SK-N-SH treated with all-trans-retinoic acid at 6 μM for 48 hours (cell line): ENCODE measurements around the gene CIBAR2.

Experiments
- ATAC-seq: fragments of 200-7000 bp; cut with Tn5 transposase; 3 replicates; pipeline ENCODE4 v1.9.1; 2020; ENCODE audit warnings: mild to moderate bottlenecking, moderate library complexity
- ARNTL ChIP-seq: fragments of 450-650 bp; formaldehyde crosslinking; IDR thresholded peaks from 2 replicates; pipeline ENCODE4 v1.5.0; 2020; ENCODE audit warnings: low read depth, mild to moderate bottlenecking, moderate library complexity, borderline replicate concordance
- CREB5 ChIP-seq: fragments of 250-450 bp; sonication (Bioruptor Pico); IDR thresholded peaks from 2 replicates; pipeline ENCODE4 v1.5.1; 2020; ENCODE audit warnings: low read depth, mild to moderate bottlenecking, moderate library complexity
- CSRNP3 ChIP-seq: fragments of 250-450 bp; sonication (Bioruptor Pico); IDR thresholded peaks from 2 replicates; pipeline ENCODE4 v1.5.1; 2021; ENCODE audit warnings: mild to moderate bottlenecking, moderate library complexity
- GLIS3 ChIP-seq: fragments of 250-450 bp; sonication (Bioruptor Pico); IDR thresholded peaks from 2 replicates; pipeline ENCODE4 v1.5.0; 2020; ENCODE audit warnings: mild to moderate bottlenecking, moderate library complexity
- ISL1 ChIP-seq: fragments of 250-450 bp; sonication (Bioruptor Pico); IDR thresholded peaks from 2 replicates; pipeline ENCODE4 v2.1.2; 2022; ENCODE audit warnings: mild to moderate bottlenecking, moderate library complexity
- OSR1 ChIP-seq: fragments of 250-450 bp; sonication (Bioruptor Pico); IDR thresholded peaks from 2 replicates; pipeline ENCODE4 v1.8.0; 2022; ENCODE audit warnings: moderate library complexity, mild to moderate bottlenecking, inconsistent platforms
- POU6F1 ChIP-seq: fragments of 250-450 bp; sonication (Bioruptor Pico); IDR thresholded peaks from 2 replicates; pipeline ENCODE4 v1.8.0; 2021; ENCODE audit warnings: low read depth, mild to moderate bottlenecking, moderate library complexity, borderline replicate concordance
- PPARA ChIP-seq: fragments of 250-450 bp; sonication (Bioruptor Pico); IDR thresholded peaks from 2 replicates; pipeline ENCODE4 v1.5.0; 2020; ENCODE audit warnings: mild to moderate bottlenecking, borderline replicate concordance
- RARB ChIP-seq: fragments of 250-450 bp; sonication (Bioruptor Pico); IDR thresholded peaks from 2 replicates; pipeline ENCODE4 v1.8.0; 2021; ENCODE audit warnings: mild to moderate bottlenecking, moderate library complexity
- SNAI2 ChIP-seq: fragments of 250-450 bp; sonication (Bioruptor Pico); IDR thresholded peaks from 2 replicates; pipeline ENCODE4 v1.5.0; 2020; ENCODE audit warnings: mild to moderate bottlenecking, moderate library complexity
- TCF4 ChIP-seq: fragments of 250-450 bp; sonication (Bioruptor Pico); IDR thresholded peaks from 2 replicates; pipeline ENCODE4 v1.8.0; 2021; ENCODE audit warnings: mild to moderate bottlenecking, moderate library complexity, borderline replicate concordance
- TOX ChIP-seq: fragments of 250-450 bp; sonication (Bioruptor Pico); IDR thresholded peaks from 2 replicates; pipeline ENCODE4 v1.8.0; 2021; ENCODE audit warnings: mild to moderate bottlenecking, moderate library complexity, borderline replicate concordance
- TSHZ2 ChIP-seq: fragments of 250-450 bp; sonication (Bioruptor Pico); IDR thresholded peaks from 2 replicates; pipeline ENCODE4 v1.5.0; 2020; ENCODE audit warnings: mild to moderate bottlenecking, moderate library complexity
- ZC3H10 ChIP-seq: fragments of 250-450 bp; sonication (Bioruptor Pico); IDR thresholded peaks from 2 replicates; pipeline ENCODE4 v1.5.1; 2021; ENCODE audit warnings: mild to moderate bottlenecking, moderate library complexity
- ZFP30 ChIP-seq: fragments of 450-650 bp; formaldehyde crosslinking; IDR thresholded peaks from 2 replicates; pipeline ENCODE4 v1.5.0; 2022; ENCODE audit warnings: mild to moderate bottlenecking, moderate library complexity

Gene CIBAR2

GRCh38 chr16:85049706-85050305, 62.5 kb downstream of the CIBAR2 start:
- no peak for ATAC-seq
- TF ChIP-seq CREB5 = no peak

GRCh38 chr16:85048921-85049562, 63.2 kb downstream of the CIBAR2 start:
- TF ChIP-seq ZC3H10 (CRISPR knock-in tag) (no peak), CREB5 (no peak), ARNTL (CRISPR knock-in tag) (no peak), TSHZ2 (CRISPR knock-in tag) (no peak), SNAI2 (CRISPR knock-in tag) (no peak), ISL1 (CRISPR knock-in tag) (no peak), PPARA (CRISPR knock-in tag) (no peak), ZFP30 (CRISPR knock-in tag) (no peak), GLIS3 (CRISPR knock-in tag) (no peak), CSRNP3 (CRISPR knock-in tag) (no peak), OSR1 (CRISPR knock-in tag) (no peak), TOX (CRISPR knock-in tag) (no peak), POU6F1 (CRISPR knock-in tag) (no peak), RARB (CRISPR knock-in tag) (no peak), TCF4 (CRISPR knock-in tag) (no peak)
- ATAC-seq = no peak
